IPS-18a (cell line): ENCODE measurements around the gene C14orf93.
A peak's percentile ranks its signal among the peaks of the same experiment; 100 is the strongest.
"Not testable (repeated sequence)": the region's sequence is repeated elsewhere in the genome, so short reads cannot be mapped to it uniquely, and the experiment has no call there.

Experiments
- H3K27ac ChIP-seq: one replicate; pipeline ENCODE4 v1.5.1; 2013; ENCODE audit warnings: low read length
- H3K27me3 ChIP-seq: one replicate; pipeline ENCODE4 v1.6.1; 2013; ENCODE audit warnings: mild to moderate bottlenecking, low read length; ENCODE audit not compliant: control insufficient read depth, insufficient read depth
- H3K36me3 ChIP-seq: one replicate; pipeline ENCODE4 v1.6.1; 2013; ENCODE audit warnings: low read depth, low read length; ENCODE audit not compliant: control insufficient read depth
- H3K4me1 ChIP-seq: one replicate; pipeline ENCODE4 v1.6.1; 2013; ENCODE audit warnings: low read depth, low read length; ENCODE audit not compliant: control insufficient read depth
- H3K4me3 ChIP-seq: one replicate; pipeline ENCODE4 v1.5.1; 2013; ENCODE audit warnings: low read length
- H3K9ac ChIP-seq: one replicate; pipeline ENCODE4 v1.6.1; 2013; ENCODE audit warnings: mild to moderate bottlenecking, low read length, moderate library complexity
- H3K9me3 ChIP-seq: one replicate; pipeline ENCODE4 v1.6.1; 2013; ENCODE audit warnings: low read depth, low read length; ENCODE audit not compliant: control insufficient read depth

The C14orf93 gene

GRCh38 chr14:23009483-23009938 is 432 bp downstream of the C14orf93 start:
- Histone ChIP-seq H3K27me3 (no peaks in the 10 kb centered on the region), H3K4me3 (peak overlapping the region; percentile 64), H3K4me1 (peaks cover 17% of the 10 kb centered on the region), H3K27ac (no peak overlapping the region), H3K36me3 (no peaks in the 10 kb centered on the region), H3K9ac (peak overlapping the region; percentile 38), H3K9me3 (no peaks in the 10 kb centered on the region)

DNA sequence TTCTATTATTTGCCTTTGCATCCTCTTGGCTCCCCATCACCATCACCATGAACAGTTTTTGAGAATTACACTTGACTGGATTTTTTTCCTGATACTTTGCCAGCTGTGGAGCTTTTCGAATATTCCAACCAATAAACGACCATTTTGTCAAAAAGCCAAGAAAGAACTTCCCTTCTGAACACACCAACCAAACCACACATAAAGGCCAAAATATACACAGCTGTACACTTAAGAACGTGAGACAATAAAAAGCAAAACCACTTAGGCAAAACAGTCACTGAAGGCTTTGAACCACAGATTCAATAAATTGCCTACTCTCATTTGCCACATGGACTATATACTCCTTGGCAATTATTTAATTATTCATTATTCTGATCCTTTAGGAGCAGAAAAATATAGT is 1.1 kb downstream of the C14orf93 start:
- H3K36me3 ChIP-seq = no peaks in the 10 kb centered on the region
- H3K27me3 ChIP-seq = no peaks in the 10 kb centered on the region
- H3K4me1 ChIP-seq = peaks cover 17% of the 10 kb centered on the region
- H3K9me3 ChIP-seq = no peaks in the 10 kb centered on the region
- H3K27ac ChIP-seq = no peak overlapping the region
- no peak overlapping the region for H3K9ac ChIP-seq
- H3K4me3 ChIP-seq = no peak overlapping the region

DNA sequence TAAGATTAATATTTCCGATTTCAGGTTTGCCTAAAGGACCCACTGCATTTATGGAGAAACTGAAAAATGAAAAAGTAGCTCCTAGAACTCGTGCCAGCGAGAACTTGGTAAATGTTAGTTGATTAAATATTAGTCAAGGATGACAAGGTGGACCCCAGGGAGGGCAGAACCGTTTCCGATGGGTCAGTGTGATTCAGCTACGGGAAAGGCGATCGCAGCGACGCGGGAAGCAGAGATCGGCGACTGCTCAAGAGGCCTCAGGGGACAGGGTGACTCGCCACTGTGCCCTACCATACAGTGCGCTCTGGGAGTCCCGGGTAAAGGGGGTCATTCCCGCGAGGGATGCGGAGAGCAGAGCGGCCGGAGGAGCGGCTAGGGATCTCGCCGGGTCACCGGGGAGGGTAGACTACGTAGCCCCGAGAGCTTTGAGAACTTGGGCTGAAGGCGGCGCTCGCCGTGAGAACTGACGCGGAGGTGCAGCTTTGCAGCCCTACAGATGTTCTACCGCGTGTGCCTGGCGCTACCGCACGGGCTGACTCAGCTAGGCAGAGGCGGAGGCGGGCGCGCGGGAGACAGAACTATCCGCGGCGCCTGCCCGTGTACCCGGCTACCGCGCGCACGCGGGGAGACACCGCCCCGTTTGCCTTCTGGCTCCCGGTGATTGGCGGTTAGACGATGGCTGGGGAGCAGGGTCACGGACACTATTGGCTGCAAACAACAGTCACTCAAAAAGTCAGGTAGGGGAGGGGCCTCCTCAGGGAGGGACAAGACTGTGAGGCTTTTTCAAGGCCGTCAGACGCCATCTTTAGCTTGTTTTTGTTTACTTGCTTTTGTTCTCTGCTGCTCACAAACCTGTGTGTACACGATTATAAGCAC is 3.2 kb downstream of the C14orf93 start:
- Histone ChIP-seq H3K9ac (peak overlapping the region; percentile 73), H3K4me1 (peaks cover 17% of the 10 kb centered on the region), H3K4me3 (peak overlapping the region; percentile 93), H3K9me3 (no peaks in the 10 kb centered on the region), H3K27ac (peak overlapping the region; percentile 95), H3K36me3 (no peaks in the 10 kb centered on the region), H3K27me3 (no peaks in the 10 kb centered on the region)

GRCh38 chr14:23006188-23006534 is 3.8 kb downstream of the C14orf93 start:
- Histone ChIP-seq H3K9me3 (no peaks in the 10 kb centered on the region), H3K4me3 (peak overlapping the region; percentile 93), H3K36me3 (no peaks in the 10 kb centered on the region), H3K27me3 (no peaks in the 10 kb centered on the region), H3K9ac (peak overlapping the region; percentile 73), H3K27ac (peak overlapping the region; percentile 92), H3K4me1 (peaks cover 17% of the 10 kb centered on the region)

- H3K4me1 ChIP-seq = peaks cover 17% of the 10 kb centered on the region
- no peaks in the 10 kb centered on the region for H3K27me3 ChIP-seq
- peak overlapping the region; percentile 73 for H3K9ac ChIP-seq
- peak overlapping the region; percentile 93 for H3K4me3 ChIP-seq
- H3K36me3 ChIP-seq = no peaks in the 10 kb centered on the region
- H3K9me3 ChIP-seq = no peaks in the 10 kb centered on the region
- no peak overlapping the region for H3K27ac ChIP-seq
Observed at GRCh38 chr14:23005451-23006187, 4.3 kb downstream of the C14orf93 start.

DNA sequence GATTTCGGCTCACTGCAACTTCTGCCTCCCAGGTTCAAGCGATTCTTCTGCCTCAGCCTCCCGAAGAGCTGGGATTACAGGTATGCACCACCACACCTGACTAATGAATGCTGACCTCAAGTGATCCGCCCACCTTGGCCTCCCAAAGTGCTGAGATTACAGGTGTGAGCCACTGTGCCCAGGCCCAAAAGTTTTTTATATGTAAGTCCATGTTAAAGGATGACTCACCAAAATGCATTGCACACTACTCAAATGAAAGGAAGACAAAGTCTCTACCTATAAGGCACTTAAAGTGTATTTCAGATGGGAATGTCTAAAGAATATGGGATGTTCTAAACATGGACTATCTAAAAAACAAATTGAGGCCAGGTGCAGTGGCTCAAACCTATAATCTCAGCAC is 5.7 kb downstream of the C14orf93 start:
- not testable (repeated sequence) for H3K9me3 ChIP-seq, H3K27me3 ChIP-seq, H3K4me3 ChIP-seq, H3K9ac ChIP-seq, H3K27ac ChIP-seq, H3K36me3 ChIP-seq
- peaks cover 14% of the 10 kb centered on the region for H3K4me1 ChIP-seq

DNA sequence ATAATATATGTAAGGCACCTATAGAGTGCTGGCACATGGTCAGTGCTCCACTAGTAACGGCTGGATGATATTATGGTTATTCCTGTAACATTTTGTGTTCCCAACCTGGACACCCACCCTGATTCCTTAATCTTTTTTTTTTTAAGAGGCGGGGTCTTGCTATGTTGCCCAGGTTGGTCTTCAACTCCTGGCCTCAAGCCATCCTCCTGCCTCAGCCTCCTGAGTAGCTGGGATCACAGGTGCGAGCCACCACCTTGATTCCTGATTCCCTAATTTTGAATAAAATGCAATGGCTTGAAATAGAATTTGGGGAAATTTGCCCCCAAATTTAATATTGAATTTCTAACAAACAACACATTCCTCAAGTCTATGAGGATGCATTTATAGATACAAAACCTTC is 7.4 kb downstream of the C14orf93 start:
- no peak overlapping the region for H3K27ac ChIP-seq
- H3K4me1 ChIP-seq = peaks cover 13% of the 10 kb centered on the region
- H3K36me3 ChIP-seq = no peaks in the 10 kb centered on the region
- H3K9me3 ChIP-seq = no peaks in the 10 kb centered on the region
- H3K9ac ChIP-seq = no peak overlapping the region
- H3K27me3 ChIP-seq = no peaks in the 10 kb centered on the region
- H3K4me3 ChIP-seq = no peak overlapping the region

- H3K27me3 ChIP-seq = no peaks in the 10 kb centered on the region
- no peak overlapping the region for H3K9ac ChIP-seq
- no peak overlapping the region for H3K4me3 ChIP-seq
- no peaks in the 10 kb centered on the region for H3K36me3 ChIP-seq
- no peak overlapping the region for H3K27ac ChIP-seq
- H3K9me3 ChIP-seq = no peaks in the 10 kb centered on the region
- H3K4me1 ChIP-seq = peaks cover 1% of the 10 kb centered on the region
Observed at GRCh38 chr14:23000860-23001259, 9.1 kb downstream of the C14orf93 start.

DNA sequence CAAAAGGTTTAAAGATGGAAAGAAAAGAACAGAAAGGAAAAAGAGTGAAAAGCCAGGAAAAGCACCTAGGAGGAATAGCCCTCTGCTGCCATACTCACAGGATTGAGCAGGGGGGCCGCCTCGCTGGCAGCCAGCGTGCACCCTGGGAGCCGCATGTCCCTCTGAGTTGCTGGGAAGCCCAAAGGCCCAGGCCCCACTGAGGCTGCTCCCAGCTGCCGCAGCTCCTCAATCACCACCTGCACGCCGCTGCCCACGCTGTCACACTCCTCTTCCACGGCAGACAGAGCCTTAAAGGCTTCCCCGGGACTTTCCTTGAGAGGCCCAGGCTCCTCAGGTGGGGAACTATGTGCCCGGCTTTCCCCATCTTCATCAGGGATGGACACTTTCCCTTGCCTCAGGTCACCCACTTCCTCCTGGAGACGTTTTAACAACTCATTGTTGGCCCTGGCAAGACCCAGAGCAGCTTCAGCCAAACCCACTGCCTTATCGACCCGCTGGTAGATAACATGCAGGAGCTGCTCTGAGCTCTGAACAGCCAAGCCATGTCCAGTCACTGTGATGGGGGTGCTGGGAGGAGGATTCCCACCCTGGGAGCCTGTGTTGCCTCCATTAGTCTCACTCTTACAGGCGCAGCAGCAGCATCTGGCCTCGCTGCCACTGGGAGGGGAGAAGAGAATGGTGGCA is 11.5 kb downstream of the C14orf93 start:
- Histone ChIP-seq H3K27me3 (no peaks in the 10 kb centered on the region), H3K4me3 (no peak overlapping the region), H3K4me1 (peaks cover 4% of the 10 kb centered on the region), H3K9ac (no peak overlapping the region), H3K27ac (no peak overlapping the region), H3K36me3 (no peaks in the 10 kb centered on the region), H3K9me3 (no peaks in the 10 kb centered on the region)

GRCh38 chr14:22997676-22998323 is 12.1 kb downstream of the C14orf93 start:
- H3K27me3 ChIP-seq = no peaks in the 10 kb centered on the region
- no peaks in the 10 kb centered on the region for H3K36me3 ChIP-seq
- H3K4me3 ChIP-seq = no peak overlapping the region
- H3K27ac ChIP-seq = no peak overlapping the region
- peaks cover 4% of the 10 kb centered on the region for H3K4me1 ChIP-seq
- H3K9ac ChIP-seq = no peak overlapping the region
- no peaks in the 10 kb centered on the region for H3K9me3 ChIP-seq
